HG03103 (cell line): ENCODE data around the gene PDE4C.

ENCODE experiments used
- ATAC-seq: cut with Tn5 transposase; IDR thresholded peaks from one replicate; pipeline ENCODE4 v1.9.1; 2021; ENCODE audit warnings: low read depth; ENCODE audit not compliant: unreplicated experiment

Gene PDE4C

GRCh38 chr19:18225702-18226468 lies at the start of gene PDE4C:
Gene PDE4C, minus strand, starts transcription at chr19:18226438. Its CDS starts 23 bp downstream, at chr19:18226415.
- no peak for ATAC-seq

- no peak for ATAC-seq
Observed at GRCh38 chr19:18274781-18275356, 48.6 kb upstream of the PDE4C start.

- ATAC-seq, result no peak
Observed at GRCh38 chr19:18274219-18274780, 48.1 kb upstream of the PDE4C start, which contains the start of gene IQCN. Gene IQCN, minus strand, starts transcription at chr19:18274452. Its CDS starts 4,974 bp downstream, at chr19:18269478.

- no peak for ATAC-seq
Observed at GRCh38 chr19:18273561-18274218, 47.5 kb upstream of the PDE4C start.

- ATAC-seq, result no peak
Observed at GRCh38 chr19:18271433-18271841, 45.2 kb upstream of the PDE4C start.

- ATAC-seq, result no peak
Observed at GRCh38 chr19:18270326-18270725, 44.1 kb upstream of the PDE4C start.

- ATAC-seq, result no peak
Observed at GRCh38 chr19:18269070-18269723, 43.0 kb upstream of the PDE4C start.

- no peak for ATAC-seq
Observed at GRCh38 chr19:18266771-18267686, 40.8 kb upstream of the PDE4C start.

GRCh38 chr19:18265582-18265981 lies 39.3 kb upstream of the PDE4C start:
- no peak for ATAC-seq

GRCh38 chr19:18264971-18265540 lies 38.8 kb upstream of the PDE4C start:
- ATAC-seq, result no peak

- no peak for ATAC-seq
Observed at GRCh38 chr19:18264137-18264854, 38.1 kb upstream of the PDE4C start.

GRCh38 chr19:18263324-18264136 lies 37.3 kb upstream of the PDE4C start:
- no peak for ATAC-seq

GRCh38 chr19:18262917-18263316 lies 36.7 kb upstream of the PDE4C start:
- ATAC-seq, result no peak

GRCh38 chr19:18262144-18262543 lies 35.9 kb upstream of the PDE4C start:
- ATAC-seq, result no peak

- ATAC-seq, result no peak
Observed at GRCh38 chr19:18261474-18261873, 35.2 kb upstream of the PDE4C start.

- no peak for ATAC-seq
Observed at GRCh38 chr19:18259893-18260292, 33.7 kb upstream of the PDE4C start.

- ATAC-seq, result no peak
Observed at GRCh38 chr19:18257503-18258470, 31.5 kb upstream of the PDE4C start.
